HCT116 (cell line): Measurements from ENCODE around the gene DPP10. TPM values are rescaled to one million over a fixed set of nuclear protein-coding genes. Genes with fewer than 3 reads are reported as not detected.

Experiments used
- ATAC-seq: fragments of 200-7000 bp; cut with Tn5 transposase; 2 replicates; pipeline ENCODE4 v1.9.1; 2020; ENCODE audit warnings: mild to moderate bottlenecking, moderate library complexity
- BruUV-seq: library from RNA; stranded (reverse); fragments of 400-500 nt; replicated peaks from 2 replicates; lab custom pipeline; 2021; lab: Mats Ljungman, UMichigan
- CTCF ChIA-PET: fragments of 300-600 bp; sonication (Branson Sonifier 250); formaldehyde crosslinking; loops from one replicate; lab custom pipeline; 2021; ENCODE audit warnings: antibody characterized with exemption; lab: Charles Lee
- POLR2A ChIA-PET: fragments of 300-600, 350-600 bp; sonication (Branson Sonifier 250); formaldehyde crosslinking; loops from one replicate; lab custom pipeline; 2021; ENCODE audit warnings: antibody characterized with exemption; lab: Charles Lee
- RAD21 ChIA-PET, 2 experiments: fragments of 300-600 bp; sonication (Branson Sonifier 250); formaldehyde crosslinking; loops; one replicate each; lab custom pipeline; 2023; ENCODE audit warnings: low total read pairs in 2 of 2; ENCODE audit not compliant: uncharacterized antibody in 2 of 2, unreplicated experiment in 2 of 2, low non-redundant PET in 1 of 2; lab: Charles Lee
- DNase-seq: peaks from one replicate; pipeline ENCODE4 v3.0.0-alpha.2; 2010; ENCODE audit warnings: low read depth, low spot score
- H2AFZ ChIP-seq: fragments of 200-600 bp; shearing (Covaris generic), sonication (generic); 2 replicates; pipeline ENCODE4 v1.6.1; 2017; ENCODE audit warnings: low read depth, mixed run types, mixed read lengths, antibody characterized with exemption, low read length; ENCODE audit not compliant: poor library complexity, severe bottlenecking
- H3K27ac ChIP-seq: 2 replicates; pipeline ENCODE4 v1.5.1; 2012; ENCODE audit warnings: low read depth, low read length
- H3K27me3 ChIP-seq: fragments of 200-600 bp; sonication (generic); 2 replicates; pipeline ENCODE4 v1.6.1; 2016; ENCODE audit warnings: mixed run types, low read length, mixed read lengths; ENCODE audit not compliant: insufficient read depth
- H3K36me3 ChIP-seq, 2 experiments: fragments of 200-500 bp in 1 of 2; fragments of 200-600 bp in 1 of 2; sonication (Bioruptor generic) in 1 of 2; sonication (generic) in 1 of 2; 2 replicates each; pipeline versions ENCODE4 v1.5.1 to v1.6.1; 2014 to 2016; ENCODE audit warnings: low read length in 2 of 2, inconsistent platforms in 1 of 2, mixed read lengths in 1 of 2, mixed run types in 1 of 2; ENCODE audit not compliant: insufficient read depth in 2 of 2, control insufficient read depth in 1 of 2
- H3K4me1 ChIP-seq, 2 experiments: fragments of 200-600 bp in 1 of 2; sonication (generic) in 1 of 2; 2 replicates each; pipeline versions ENCODE4 v1.5.1 to v1.6.1; 2012 to 2017; ENCODE audit warnings: low read length in 2 of 2, inconsistent platforms in 1 of 2, mild to moderate bottlenecking in 1 of 2, mixed read lengths in 1 of 2, mixed run types in 1 of 2, moderate library complexity in 1 of 2; ENCODE audit not compliant: insufficient read depth in 2 of 2, control insufficient read depth in 1 of 2
- H3K4me2 ChIP-seq: fragments of 200-600 bp; sonication (generic); 2 replicates; pipeline ENCODE4 v1.6.1; 2017; ENCODE audit warnings: mixed run types, low read length, mixed read lengths
- H3K4me3 ChIP-seq, 2 experiments: fragments of 200-600 bp in 1 of 2; sonication (generic) in 1 of 2; replicated peaks in 1 of 2; 2 replicates each; pipeline ENCODE4 v1.5.1; 2011 to 2016; ENCODE audit warnings: low read length in 2 of 2, control low read depth in 1 of 2, low read depth in 1 of 2, mild to moderate bottlenecking in 1 of 2, mixed read lengths in 1 of 2, mixed run types in 1 of 2
- H3K79me2 ChIP-seq: fragments of 200-600 bp; sonication (generic); 2 replicates; pipeline ENCODE4 v1.6.1; 2017; ENCODE audit warnings: mild to moderate bottlenecking, mixed run types, low read length, moderate library complexity, mixed read lengths; ENCODE audit not compliant: insufficient read depth
- H3K9ac ChIP-seq: fragments of 200-600 bp; sonication (generic); 2 replicates; pipeline ENCODE4 v1.6.1; 2016; ENCODE audit warnings: low read length, mixed read lengths
- H3K9me2 ChIP-seq: fragments of 200-600 bp; sonication (generic), shearing (Covaris generic); 2 replicates; pipeline ENCODE4 v1.6.1; 2017; ENCODE audit warnings: mixed run types, mild to moderate bottlenecking, moderate library complexity; ENCODE audit not compliant: insufficient read depth
- H3K9me3 ChIP-seq, 2 experiments: fragments of 200-500 bp in 1 of 2; fragments of 200-600 bp in 1 of 2; sonication (Bioruptor generic) in 1 of 2; sonication (generic) in 1 of 2; 2 replicates each; pipeline ENCODE4 v1.6.1; 2014 to 2017; ENCODE audit warnings: low read length in 2 of 2, mixed read lengths in 2 of 2, inconsistent platforms in 1 of 2, low read depth in 1 of 2, mild to moderate bottlenecking in 1 of 2, mixed run types in 1 of 2, moderate library complexity in 1 of 2; ENCODE audit not compliant: control insufficient read depth in 1 of 2, insufficient read depth in 1 of 2
- H4K20me1 ChIP-seq: fragments of 200-600 bp; sonication (generic), shearing (Covaris generic); 2 replicates; pipeline ENCODE4 v1.6.1; 2017; ENCODE audit warnings: mixed run types, mild to moderate bottlenecking, moderate library complexity; ENCODE audit not compliant: insufficient read depth
- CBX3 ChIP-seq: IDR thresholded peaks from 2 replicates; pipeline ENCODE4 v1.6.1; 2012; ENCODE audit warnings: low read depth
- CEBPB ChIP-seq: IDR thresholded peaks from 2 replicates; pipeline ENCODE4 v1.6.1; 2012; ENCODE audit warnings: low read depth
- EGR1 ChIP-seq: IDR thresholded peaks from 2 replicates; pipeline ENCODE4 v1.6.1; 2012; ENCODE audit warnings: low read depth
- ELF1 ChIP-seq: IDR thresholded peaks from 2 replicates; pipeline ENCODE4 v1.6.1; 2012; ENCODE audit warnings: low read depth, borderline replicate concordance
- EZH2 ChIP-seq: fragments of 200-600 bp; sonication (generic); IDR thresholded peaks from 2 replicates; pipeline ENCODE4 v1.6.1; 2017; ENCODE audit warnings: antibody characterized with exemption, mixed run types
- EZH2phosphoT487 ChIP-seq: fragments of 200-600 bp; IDR thresholded peaks from 2 replicates; pipeline ENCODE4 v1.6.1; 2018; ENCODE audit warnings: antibody characterized with exemption, borderline replicate concordance
- REST ChIP-seq: IDR thresholded peaks from 2 replicates; pipeline ENCODE4 v1.6.1; 2012; ENCODE audit warnings: low read depth
- SP1 ChIP-seq: IDR thresholded peaks from 2 replicates; pipeline ENCODE4 v1.6.1; 2012; ENCODE audit warnings: low read depth
- SRF ChIP-seq: IDR thresholded peaks from 2 replicates; pipeline ENCODE4 v1.6.1; 2012; ENCODE audit warnings: low read depth
- TCF7L2 ChIP-seq: IDR thresholded peaks from 2 replicates; pipeline ENCODE4 v1.7.0; 2011; ENCODE audit warnings: borderline replicate concordance, inconsistent platforms; ENCODE audit not compliant: insufficient read depth, insufficient read length; ENCODE audit errors: extremely low read depth
- ZBTB33 ChIP-seq: IDR thresholded peaks from 2 replicates; pipeline ENCODE4 v1.6.1; 2011; ENCODE audit warnings: mild to moderate bottlenecking, low read length, moderate library complexity; ENCODE audit not compliant: insufficient replicate concordance; ENCODE audit errors: extremely low read depth
- ZFX ChIP-seq: fragments of 450-650 bp; IDR thresholded peaks from 2 replicates; pipeline ENCODE4 v1.6.1; 2017
- ZNF274 ChIP-seq: fragments of 200-500 bp; sonication (Bioruptor generic); IDR thresholded peaks from 2 replicates; pipeline ENCODE4 v1.6.1; 2014; ENCODE audit warnings: mild to moderate bottlenecking, low read depth, low read length, inconsistent platforms
- intact Hi-C: fragments of 100-400 bp; cut with micrococcal nuclease; formaldehyde crosslinking; loops from 2 replicates; pipeline ENCODE4 v1.10.0; 2022
- total RNA-seq: library from RNA; stranded (reverse); gene quantifications from one replicate; pipeline ENCODE4 v1.2.1, GENCODE V29; 2021; ENCODE audit not compliant: unreplicated experiment

DPP10 gene
- total RNA-seq, 1 experiment from 2014 or later = not detected

- BruUV-seq = no TSS peak
- RAD21 ChIA-PET = no interaction called here
Measured at GRCh38 chr2:114651933-114652332, 209.5 kb downstream of the DPP10 start.

More at GRCh38 chr2:114651933-114652332, 209.5 kb downstream of the DPP10 start:
- ATAC-seq (no peak), DNase-seq (no peak)
- intact Hi-C loops = no loop called here
- no peaks in the 10 kb centered on the region for H3K4me1 ChIP-seq
- H3K4me2 ChIP-seq = no peak overlapping the region
- ChIA-PET CTCF (no interaction called here), POLR2A (no interaction called here)
- no peak for TF ChIP-seq EGR1
- no peak for TF ChIP-seq SRF
- no peak for TF ChIP-seq REST
- TF ChIP-seq ELF1 = no peak
- TF ChIP-seq ZBTB33 = no peak
- no peak for TF ChIP-seq ZFX
- no peak for TF ChIP-seq SP1
- TF ChIP-seq TCF7L2 = no peak
- no peak for TF ChIP-seq ZNF274
- TF ChIP-seq EZH2 = no peak
- TF ChIP-seq EZH2phosphoT487 = no peak
- TF ChIP-seq CEBPB = no peak
- TF ChIP-seq CBX3 = no peak
- no peaks in the 10 kb centered on the region for H3K27me3 ChIP-seq
- no peak overlapping the region for H3K27ac ChIP-seq
- no peak overlapping the region for H3K4me3 ChIP-seq
- H3K9ac ChIP-seq = no peak overlapping the region
- H3K9me2 ChIP-seq = no peaks in the 10 kb centered on the region
- H4K20me1 ChIP-seq = no peaks in the 10 kb centered on the region
- no peaks in the 10 kb centered on the region for H3K36me3 ChIP-seq
- no peaks in the 10 kb centered on the region for H3K79me2 ChIP-seq
- H3K9me3 ChIP-seq = peaks cover 11 to 21% of the 10 kb centered on the region in 2 experiments; a peak in 3 of 4 replicates
- no peak overlapping the region for H2AFZ ChIP-seq
